WERI-Rb-1 (cell line): ENCODE data around the gene KLHL29.

Experiments
- DNase-seq: peaks from one replicate; pipeline ENCODE4 v3.0.0-alpha.2; 2020
- H3K27ac ChIP-seq: fragments of 250-450 bp; sonication (Bioruptor Pico); 2 replicates; pipeline ENCODE4 v1.5.1; 2020; ENCODE audit warnings: mild to moderate bottlenecking, moderate library complexity
- H3K27me3 ChIP-seq: fragments of 250-450 bp; sonication (Bioruptor Pico); 2 replicates; pipeline ENCODE4 v1.5.1; 2021; ENCODE audit warnings: mild to moderate bottlenecking, low read depth, moderate library complexity; ENCODE audit not compliant: insufficient read depth, severe bottlenecking
- H3K36me3 ChIP-seq: fragments of 250-450 bp; sonication (Bioruptor Pico); 2 replicates; pipeline ENCODE4 v1.5.1; 2020; ENCODE audit warnings: mild to moderate bottlenecking, moderate library complexity
- H3K4me3 ChIP-seq: 2 replicates; pipeline ENCODE4 v1.5.1; 2011; ENCODE audit warnings: low read depth, mild to moderate bottlenecking, control low read depth, low read length
- H3K9me3 ChIP-seq: fragments of 250-450 bp; sonication (Bioruptor Pico); 2 replicates; pipeline ENCODE4 v1.5.1; 2021; ENCODE audit warnings: mild to moderate bottlenecking, moderate library complexity; ENCODE audit not compliant: severe bottlenecking
- CTCF ChIP-seq: IDR thresholded peaks from 2 replicates; pipeline ENCODE4 v1.5.1; 2011; ENCODE audit warnings: low read depth, mild to moderate bottlenecking, control low read depth, inconsistent platforms, low read length

Gene KLHL29

GRCh38 chr2:23537991-23538390 is 153.0 kb downstream of the KLHL29 start:
- Histone ChIP-seq H3K27me3 (no peaks in the 10 kb centered on the region), H3K36me3 (no peaks in the 10 kb centered on the region; the same call in 1 of the 2 replicates), H3K9me3 (no peaks in the 10 kb centered on the region), H3K4me3 (no peak overlapping the region), H3K27ac (no peak overlapping the region)
- TF ChIP-seq CTCF = no peak
- DNase-seq = no peak

DNA sequence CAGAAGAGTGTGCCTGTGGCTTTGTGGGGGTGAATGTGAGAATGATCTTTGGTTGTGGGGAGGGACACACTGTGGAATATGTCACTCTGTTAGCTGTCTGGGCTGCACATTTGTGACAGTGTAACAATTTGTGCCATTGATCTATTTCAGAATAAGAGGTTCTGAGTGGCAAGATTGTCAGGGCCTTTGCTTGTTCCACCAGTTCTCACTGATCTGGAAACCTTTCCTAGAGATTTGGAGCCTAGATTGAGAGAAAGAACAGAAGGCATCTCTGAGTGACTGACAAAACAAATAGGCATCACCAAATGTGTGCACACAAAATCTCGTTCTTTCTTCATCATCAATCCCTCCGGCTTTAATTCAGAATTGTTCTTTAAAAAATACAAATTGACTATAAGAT is 153.6 kb downstream of the KLHL29 start:
- H3K27ac ChIP-seq = no peak overlapping the region
- DNase-seq = no peak
- TF ChIP-seq CTCF = no peak
- H3K9me3 ChIP-seq = no peaks in the 10 kb centered on the region
- H3K27me3 ChIP-seq = no peaks in the 10 kb centered on the region
- no peaks in the 10 kb centered on the region; the same call in 1 of the 2 replicates for H3K36me3 ChIP-seq
- H3K4me3 ChIP-seq = no peak overlapping the region

- H3K27ac ChIP-seq = peak overlapping the region; percentile 77
- H3K9me3 ChIP-seq = no peaks in the 10 kb centered on the region
- H3K36me3 ChIP-seq = no peaks in the 10 kb centered on the region; the same call in 1 of the 2 replicates
- no peak overlapping the region for H3K4me3 ChIP-seq
- no peak for DNase-seq
- H3K27me3 ChIP-seq = no peaks in the 10 kb centered on the region
- TF ChIP-seq CTCF = no peak
Measured at GRCh38 chr2:23540804-23541360, 155.9 kb downstream of the KLHL29 start.

- Histone ChIP-seq H3K4me3 (no peak overlapping the region), H3K27me3 (no peaks in the 10 kb centered on the region), H3K9me3 (no peaks in the 10 kb centered on the region), H3K27ac (peak overlapping the region; percentile 77), H3K36me3 (no peaks in the 10 kb centered on the region; the same call in 1 of the 2 replicates)
- peak; percentile 88 for DNase-seq
- no peak for TF ChIP-seq CTCF
Measured at GRCh38 chr2:23541503-23542229, 156.7 kb downstream of the KLHL29 start.

GRCh38 chr2:23542230-23542789 is 157.3 kb downstream of the KLHL29 start:
- TF ChIP-seq CTCF = no peak
- Histone ChIP-seq H3K36me3 (no peaks in the 10 kb centered on the region; the same call in 1 of the 2 replicates), H3K9me3 (no peaks in the 10 kb centered on the region), H3K27ac (peak overlapping the region; percentile 77), H3K4me3 (no peak overlapping the region), H3K27me3 (no peaks in the 10 kb centered on the region)
- no peak for DNase-seq
